ENCODE data around the gene MICU1.
"Not testable (repeated sequence)": the region's sequence is repeated elsewhere in the genome, so short reads cannot be mapped to it uniquely, and the experiment has no call there.

The MICU1 gene

DNA sequence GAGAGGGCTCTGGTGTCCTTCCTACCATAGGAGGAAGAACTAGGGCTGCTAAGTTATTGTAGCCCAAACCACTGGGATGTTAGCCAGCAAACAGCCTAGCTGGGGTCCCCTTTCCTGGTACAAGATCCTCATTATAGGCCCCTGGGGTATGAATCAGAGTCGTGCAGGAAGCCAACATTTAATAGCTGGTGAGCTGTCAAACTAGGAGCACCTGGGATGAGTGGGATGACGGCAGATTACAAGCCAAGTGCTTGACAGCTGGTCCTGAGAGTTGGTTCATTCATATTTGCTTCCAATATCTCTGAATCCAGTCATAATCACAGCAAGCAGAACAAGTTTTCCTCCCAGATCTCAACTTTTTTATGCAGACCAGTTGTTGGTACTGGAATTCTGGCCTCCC lies 246.1 kb downstream of the MICU1 start:
- no peak for DNase-seq

- DNase-seq = no peak
Observed at GRCh38 chr10:72379062-72379461, 246.8 kb downstream of the MICU1 start.

DNA sequence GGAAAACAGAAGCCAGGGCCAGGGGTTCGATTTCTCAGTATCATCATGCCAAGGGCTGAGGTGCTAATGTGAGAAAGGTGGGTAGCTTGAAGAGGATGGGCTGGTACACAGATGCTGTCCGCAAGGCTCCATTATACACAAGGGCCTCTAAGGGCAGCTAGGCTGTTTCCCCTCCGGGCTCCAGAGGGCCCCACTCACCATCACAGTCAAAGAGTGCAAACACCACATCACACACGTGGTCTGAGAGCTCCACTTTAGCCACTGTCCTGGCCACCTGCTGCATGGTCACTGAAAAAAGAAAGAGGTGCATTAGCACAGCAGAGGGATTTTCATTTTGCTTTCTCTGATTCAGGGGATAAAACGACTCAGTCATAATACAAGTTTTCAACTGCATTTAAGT lies 250.3 kb downstream of the MICU1 start:
- no peak for DNase-seq

- DNase-seq = no peak
Observed at GRCh38 chr10:72375173-72375572, 250.7 kb downstream of the MICU1 start.

DNA sequence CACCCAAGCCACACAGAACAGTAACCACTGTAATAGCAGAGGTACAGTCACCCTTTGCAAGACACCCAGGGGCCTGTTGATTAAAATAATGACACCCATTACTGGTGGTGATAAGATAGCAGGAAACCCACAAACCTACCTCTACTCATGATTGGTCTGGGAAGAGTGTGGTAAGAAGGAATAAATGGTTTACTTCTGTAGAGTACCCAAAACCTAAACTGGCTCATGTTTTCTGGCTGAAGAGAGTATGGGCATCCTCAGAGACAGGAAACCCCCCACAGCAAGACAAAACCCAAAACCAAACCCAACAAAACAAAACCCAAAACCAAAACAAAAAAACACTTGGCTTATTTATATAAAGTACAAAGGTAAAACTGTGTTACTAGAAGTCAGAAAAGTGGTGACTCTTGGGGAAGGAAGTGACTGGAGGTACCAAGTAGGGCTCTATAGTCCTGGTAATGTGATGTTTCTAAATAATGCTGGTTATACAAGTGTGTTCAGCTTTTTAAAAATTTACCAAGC lies 255.6 kb downstream of the MICU1 start:
- no peak for DNase-seq

DNA sequence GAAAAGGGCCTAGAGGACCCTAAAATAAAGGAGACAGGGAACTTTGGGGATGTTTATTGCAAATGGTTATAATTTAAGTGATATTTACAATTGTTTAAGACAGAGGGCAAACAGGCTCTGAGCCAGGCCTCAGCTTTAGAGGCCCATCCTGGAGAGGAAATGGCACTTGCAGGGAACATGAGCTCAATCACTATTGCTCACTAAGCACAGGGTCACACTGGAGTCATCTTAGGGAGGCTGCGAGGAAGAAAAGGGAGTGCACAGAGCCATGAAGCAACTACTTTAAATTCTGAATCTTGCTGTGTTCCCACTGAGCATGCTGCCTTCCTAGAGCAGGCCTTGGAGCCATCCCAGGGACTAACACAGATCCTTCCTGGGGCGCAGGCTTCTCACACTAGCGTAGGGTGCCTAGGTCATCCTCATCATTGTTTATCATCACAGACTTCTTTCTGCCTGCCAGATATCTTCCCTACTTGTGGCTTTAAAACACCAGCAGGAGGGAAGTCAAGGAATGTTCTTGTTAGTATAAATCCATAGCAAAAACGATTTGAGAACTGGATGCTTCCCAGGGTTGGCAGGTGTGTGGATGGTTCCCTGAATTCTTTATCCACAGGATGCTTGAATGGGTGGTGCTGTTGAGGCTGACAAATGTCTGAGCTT lies 258.4 kb downstream of the MICU1 start:
- no peak for DNase-seq

DNA sequence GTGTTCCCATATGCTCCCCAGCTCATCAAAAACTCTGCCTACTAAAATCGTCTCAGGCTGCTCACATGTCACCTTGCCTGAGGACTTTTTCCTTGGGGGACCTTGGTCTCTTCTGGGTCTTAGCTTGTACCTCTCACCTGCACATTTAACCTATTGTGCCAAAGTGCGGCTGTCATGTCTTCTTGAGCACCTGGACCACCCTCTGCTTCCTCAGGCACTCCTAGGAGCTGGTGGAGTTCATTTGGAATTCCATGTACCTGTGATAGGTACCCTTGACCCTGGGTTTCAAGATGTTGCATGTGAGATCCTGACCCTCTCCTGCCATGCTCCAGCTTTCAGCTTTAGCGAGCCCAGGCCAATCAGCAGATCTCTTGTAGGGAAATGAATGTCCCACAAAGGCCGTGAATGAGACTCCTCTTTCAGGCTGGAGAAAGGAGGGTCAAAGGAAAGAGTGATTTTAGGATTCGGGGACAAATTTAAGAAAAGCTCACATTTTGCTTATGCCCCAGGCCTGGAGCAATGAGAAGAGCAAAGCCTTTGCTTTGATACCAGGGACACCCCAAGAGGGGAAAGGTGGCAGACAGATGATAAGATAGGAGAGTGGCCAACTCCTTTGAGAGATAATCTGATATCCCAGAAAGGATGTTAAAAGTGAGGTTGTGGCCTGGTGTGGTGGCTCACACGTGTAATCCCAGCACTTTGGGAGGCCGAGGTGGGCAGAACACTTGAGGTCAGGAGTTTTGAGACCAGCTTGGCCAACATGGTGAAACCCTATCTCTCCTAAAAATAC lies 260.6 kb downstream of the MICU1 start:
- no peak for DNase-seq

GRCh38 chr10:72364239-72364777 lies 261.6 kb downstream of the MICU1 start:
- peak; percentile 69 for DNase-seq

- no peak for DNase-seq
Observed at GRCh38 chr10:72356987-72357386, 268.9 kb downstream of the MICU1 start.

DNA sequence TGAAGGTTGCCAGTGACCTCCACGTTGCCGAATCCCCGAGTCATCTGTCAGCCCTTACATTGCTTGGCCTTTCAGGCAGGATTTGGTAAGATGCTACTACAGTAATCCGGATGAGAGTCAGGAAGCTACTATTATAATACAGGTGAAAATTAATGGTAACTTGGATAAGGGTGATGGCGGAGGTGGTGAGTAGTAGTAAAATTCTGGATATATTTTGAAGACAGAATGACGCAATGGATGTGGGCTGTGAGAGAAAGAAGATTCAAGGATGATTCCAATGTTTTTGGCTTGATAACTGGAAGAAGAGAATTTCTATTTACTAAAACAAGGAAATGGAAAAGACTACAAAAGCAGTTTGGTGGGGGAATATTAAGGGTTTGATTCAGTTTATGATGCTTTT lies 269.8 kb downstream of the MICU1 start:
- no peak for DNase-seq

DNA sequence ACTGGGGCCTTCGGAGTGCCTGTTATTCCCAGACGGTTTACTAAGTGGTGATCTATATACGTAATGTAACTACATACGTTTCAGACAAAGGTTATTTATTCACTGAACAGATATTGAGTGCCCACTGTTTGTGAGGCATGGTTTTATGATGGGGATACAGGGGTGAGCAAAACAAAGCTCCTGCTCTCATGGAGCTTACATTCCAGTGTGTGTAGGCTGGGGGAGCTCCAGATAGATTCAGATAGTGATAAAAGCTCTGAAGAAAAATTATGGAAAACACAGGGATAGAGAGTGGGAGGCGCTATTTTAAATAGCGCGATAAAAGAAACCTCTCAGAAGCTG lies 270.7 kb downstream of the MICU1 start:
- no peak for DNase-seq

GRCh38 chr10:72354356-72355213 lies 271.3 kb downstream of the MICU1 start, which contains the start of gene DNAJB12:
Gene DNAJB12 (minus strand): TSS chr10:72354919. CDS start chr10:72354897, 22 bp downstream.
- peak; percentile 56 for DNase-seq

DNA sequence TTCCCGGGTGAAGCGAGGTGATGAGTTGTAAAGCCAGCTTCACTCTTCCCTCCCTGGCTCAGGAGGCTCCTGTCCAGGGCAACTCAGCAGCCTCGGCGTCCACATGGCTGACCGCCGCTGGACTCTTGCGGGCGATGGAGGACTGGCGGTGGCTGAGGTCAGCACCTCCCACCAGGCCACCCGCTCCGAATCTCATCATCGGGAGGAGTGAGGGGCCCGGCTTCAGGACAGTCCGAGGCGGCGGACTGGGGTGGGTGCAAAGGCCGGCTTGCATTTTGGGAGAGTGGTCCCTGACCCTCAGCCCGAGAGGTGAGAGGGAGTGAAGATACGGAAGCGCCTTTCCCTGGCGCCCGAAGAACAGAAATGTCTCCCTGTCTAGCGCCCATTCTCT lies 271.9 kb downstream of the MICU1 start:
- DNase-seq = no peak

GRCh38 chr10:72353028-72353964 lies 272.6 kb downstream of the MICU1 start:
- DNase-seq = no peak

GRCh38 chr10:72351479-72351878 lies 274.4 kb downstream of the MICU1 start:
- no peak for DNase-seq

GRCh38 chr10:72349438-72349837 lies 276.4 kb downstream of the MICU1 start:
- DNase-seq = no peak

DNA sequence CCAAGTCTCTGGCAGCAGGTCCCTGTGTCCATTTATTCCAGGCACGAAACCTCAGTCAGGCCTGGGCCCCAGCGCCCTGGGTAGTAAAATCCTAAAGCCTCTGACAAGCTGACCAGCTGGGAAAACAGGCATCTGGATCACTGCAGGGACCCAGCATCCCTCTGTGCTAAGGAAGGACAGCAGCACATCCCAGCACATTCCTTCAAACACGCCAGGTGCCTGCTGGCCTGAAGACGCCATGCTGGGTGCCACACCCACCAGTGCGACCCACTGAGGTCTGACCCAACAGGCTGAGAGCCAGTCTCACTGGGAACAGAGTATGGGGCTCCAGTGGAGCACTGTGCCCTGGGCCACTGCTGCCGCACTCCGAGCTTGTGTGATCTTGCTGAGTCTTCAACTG lies 277.6 kb downstream of the MICU1 start:
- no peak for DNase-seq

- not testable (repeated sequence) for DNase-seq
Observed at GRCh38 chr10:72346117-72346516, 279.8 kb downstream of the MICU1 start.

GRCh38 chr10:72344932-72345331 lies 280.9 kb downstream of the MICU1 start:
- DNase-seq = no peak

- no peak for DNase-seq
Observed at GRCh38 chr10:72342911-72343310, 283.0 kb downstream of the MICU1 start.

- no peak for DNase-seq
Observed at GRCh38 chr10:72340510-72341261, 285.2 kb downstream of the MICU1 start.

Data from SIG-M5 (cell line).